Activated T-helper 1 cell treated with anti-CD3 and anti-CD28 coated beads, Interleukin-12 subunit alpha, Interleukin-12 subunit beta, Interleukin-2, Interleukin-4 antibody, amounts not matched to agents 30 ng/mL and 10 ng/mL and 1 ng/mL, durations not matched to agents 14 hours and 24 hours and 36 hours (primary cell): Measurements from ENCODE around the gene VAV2. TPM values are rescaled to one million over a fixed set of nuclear protein-coding genes. Genes with fewer than 3 reads are reported as not detected.

Source experiments
- DNase-seq: peaks from one replicate; pipeline ENCODE4 v3.0.0; 2021; ENCODE audit warnings: low spot score
- H3K27ac Mint-ChIP-seq: one replicate; pipeline ENCODE4 v1.8.0; 2021; ENCODE audit warnings: mild to moderate bottlenecking, mixed read lengths
- H3K27me3 Mint-ChIP-seq: one replicate; pipeline ENCODE4 v1.8.0; 2022; ENCODE audit warnings: mild to moderate bottlenecking, moderate library complexity, mixed read lengths; ENCODE audit not compliant: insufficient read depth
- H3K36me3 Mint-ChIP-seq: one replicate; pipeline ENCODE4 v1.8.0; 2021; ENCODE audit warnings: low read depth, mixed read lengths
- H3K4me1 Mint-ChIP-seq: one replicate; pipeline ENCODE4 v1.8.0; 2021; ENCODE audit warnings: low read depth, mixed read lengths
- H3K4me3 Mint-ChIP-seq: one replicate; pipeline ENCODE4 v1.8.0; 2021; ENCODE audit warnings: mild to moderate bottlenecking, moderate library complexity, mixed read lengths
- H3K9me3 Mint-ChIP-seq: one replicate; pipeline ENCODE4 v1.8.0; 2021; ENCODE audit warnings: mixed read lengths
- intact Hi-C: fragments of 100-400 bp; cut with micrococcal nuclease; formaldehyde crosslinking; loops from one replicate; pipeline ENCODE4 v1.15.1; 2024
- total RNA-seq: library from RNA; stranded (reverse); gene quantifications from 2 replicates; pipeline ENCODE4 v1.2.3, GENCODE V29; 2022

VAV2 gene
- total RNA-seq, 1 donor from 2014 or later, result 5.8 TPM

DNA sequence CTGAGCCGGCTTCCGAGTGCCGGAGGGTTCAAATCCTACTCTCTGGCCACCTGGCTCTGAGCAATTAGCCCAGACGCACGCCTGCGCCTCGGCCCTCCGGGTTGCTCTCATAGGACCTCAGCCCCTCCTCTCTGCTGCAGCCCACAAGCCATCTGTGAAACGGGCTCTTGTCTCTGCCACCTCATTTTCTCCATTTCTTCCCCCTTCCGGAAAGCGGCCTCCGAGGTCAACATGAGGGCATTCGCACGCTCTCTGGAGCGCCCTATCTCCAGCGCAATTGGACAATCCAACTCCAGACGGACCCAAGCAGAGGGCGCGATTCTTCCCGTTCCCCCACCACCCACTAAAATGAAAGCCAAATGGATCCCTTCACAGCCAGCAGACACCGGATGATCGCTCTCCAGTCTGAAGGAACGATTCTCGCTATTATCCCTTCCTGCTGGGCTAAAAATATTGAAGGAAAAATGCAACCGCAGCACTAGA lies 41.5 kb downstream of the VAV2 start:
- DNase-seq, result no peak
- Mint-ChIP-seq H3K36me3 (no peaks in the 10 kb centered on the region), H3K4me1 (peaks cover 5% of the 10 kb centered on the region), H3K9me3 (no peaks in the 10 kb centered on the region), H3K27me3 (peaks cover 4% of the 10 kb centered on the region), H3K27ac (no peak overlapping the region), H3K4me3 (no peak overlapping the region)
- intact Hi-C loops, result no loop called here

DNA sequence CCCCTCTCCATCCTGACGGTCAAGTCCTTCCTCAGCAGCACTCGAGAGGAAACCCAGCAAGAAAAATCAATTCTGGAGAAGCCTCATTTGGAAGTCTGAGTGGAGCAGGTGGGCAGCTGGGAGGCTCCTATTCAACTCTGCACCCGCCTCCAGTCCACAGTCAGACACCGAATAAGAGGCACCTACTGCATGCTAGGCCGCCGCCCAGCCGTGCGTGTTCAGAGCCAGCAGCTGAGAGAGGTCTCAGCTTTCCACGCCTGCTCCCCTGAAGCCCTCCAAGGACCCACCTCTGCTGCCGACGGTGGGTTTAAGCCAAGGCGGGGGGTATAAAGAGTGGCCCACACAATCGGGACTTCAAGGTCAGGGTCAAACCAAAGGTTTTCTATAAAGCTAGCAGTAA lies 41.9 kb downstream of the VAV2 start:
- H3K27me3 Mint-ChIP-seq, result peaks cover 4% of the 10 kb centered on the region
- intact Hi-C loops, result no loop called here
- no peak overlapping the region for H3K4me3 Mint-ChIP-seq
- H3K27ac Mint-ChIP-seq, result no peak overlapping the region
- no peak for DNase-seq
- H3K36me3 Mint-ChIP-seq, result no peaks in the 10 kb centered on the region
- H3K4me1 Mint-ChIP-seq, result peaks cover 5% of the 10 kb centered on the region
- no peaks in the 10 kb centered on the region for H3K9me3 Mint-ChIP-seq

DNA sequence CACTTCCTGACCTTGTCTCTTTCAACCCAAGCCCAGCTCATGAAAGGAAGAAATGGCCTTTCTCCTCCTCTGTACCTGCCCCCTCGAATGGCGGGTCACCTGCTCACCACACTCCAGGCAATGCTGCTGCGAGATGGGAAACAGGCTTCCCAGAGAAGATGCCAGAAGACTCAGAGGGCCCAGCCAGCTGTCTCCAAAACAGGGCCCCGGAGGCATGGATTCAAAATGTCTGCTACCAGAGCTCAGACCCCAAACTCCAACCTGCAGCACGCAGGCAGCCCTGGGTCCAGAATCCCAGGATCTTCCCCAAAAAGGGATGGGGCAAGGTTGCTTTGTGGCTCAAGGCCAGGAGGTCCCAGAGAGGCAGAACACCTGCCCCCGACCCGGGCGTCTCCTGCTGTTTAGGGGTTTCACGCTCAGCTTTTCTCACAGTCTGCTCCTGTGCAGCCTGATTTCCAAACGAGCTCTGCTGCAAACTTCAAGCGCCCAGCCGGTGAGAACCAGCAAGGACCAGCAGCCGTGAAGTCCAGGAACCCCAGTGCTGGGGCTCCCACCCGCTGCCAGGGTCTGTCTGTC lies 42.5 kb downstream of the VAV2 start:
- DNase-seq, result no peak
- no peaks in the 10 kb centered on the region for H3K9me3 Mint-ChIP-seq
- H3K27ac Mint-ChIP-seq, result no peak overlapping the region
- peaks cover under 1% of the 10 kb centered on the region for H3K27me3 Mint-ChIP-seq
- H3K4me1 Mint-ChIP-seq, result peaks cover 2% of the 10 kb centered on the region
- H3K4me3 Mint-ChIP-seq, result no peak overlapping the region
- intact Hi-C loops, result no loop called here
- H3K36me3 Mint-ChIP-seq, result no peaks in the 10 kb centered on the region

DNA sequence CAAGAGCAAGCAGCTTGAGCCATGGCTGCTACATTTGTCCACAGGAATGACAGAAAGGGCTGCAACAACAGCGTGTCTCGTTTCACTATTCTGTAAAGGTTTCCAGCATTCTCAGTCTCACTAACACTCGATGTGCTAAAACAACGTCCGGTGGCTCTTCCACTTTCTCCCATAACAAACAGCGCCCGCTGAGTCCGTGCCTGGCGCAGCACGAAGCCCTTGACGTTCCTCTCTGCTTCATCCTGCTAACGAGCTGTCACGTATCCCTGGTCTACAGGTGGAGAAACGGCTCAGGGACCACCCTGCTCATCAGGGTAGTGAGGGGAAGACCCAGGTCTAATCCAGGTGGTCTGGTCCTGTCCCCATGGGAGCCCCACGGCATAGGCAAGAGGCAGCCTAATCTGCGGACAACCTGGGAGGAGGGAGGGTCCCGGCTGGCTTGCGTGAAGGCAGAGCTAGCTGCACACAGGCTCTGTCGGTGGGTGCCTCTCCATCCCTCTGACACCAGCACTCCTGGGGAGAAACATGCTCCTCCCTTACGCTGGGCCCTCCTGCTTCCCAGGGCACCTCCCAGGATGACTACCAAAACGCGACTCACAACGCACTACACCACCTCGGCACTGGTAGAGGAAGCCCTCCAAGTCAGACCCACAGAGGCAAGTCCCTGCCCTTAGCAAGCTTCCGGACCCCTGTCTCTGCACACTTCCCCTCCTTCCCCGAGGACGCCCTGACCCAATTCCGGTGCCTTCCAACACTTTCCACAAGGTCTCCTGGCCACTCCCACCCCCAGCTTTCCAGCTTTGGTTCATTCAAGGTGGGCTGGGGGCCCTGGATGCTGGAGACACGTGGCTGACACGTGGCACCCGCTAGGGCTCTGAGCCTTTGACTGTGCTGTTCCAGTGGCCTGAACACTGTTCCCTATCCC lies 43.3 kb downstream of the VAV2 start:
- H3K4me1 Mint-ChIP-seq, result no peaks in the 10 kb centered on the region
- no peak for DNase-seq
- intact Hi-C loops, result no loop called here
- H3K27ac Mint-ChIP-seq, result no peak overlapping the region
- no peaks in the 10 kb centered on the region for H3K27me3 Mint-ChIP-seq
- H3K36me3 Mint-ChIP-seq, result no peaks in the 10 kb centered on the region
- no peak overlapping the region for H3K4me3 Mint-ChIP-seq
- H3K9me3 Mint-ChIP-seq, result no peaks in the 10 kb centered on the region

DNA sequence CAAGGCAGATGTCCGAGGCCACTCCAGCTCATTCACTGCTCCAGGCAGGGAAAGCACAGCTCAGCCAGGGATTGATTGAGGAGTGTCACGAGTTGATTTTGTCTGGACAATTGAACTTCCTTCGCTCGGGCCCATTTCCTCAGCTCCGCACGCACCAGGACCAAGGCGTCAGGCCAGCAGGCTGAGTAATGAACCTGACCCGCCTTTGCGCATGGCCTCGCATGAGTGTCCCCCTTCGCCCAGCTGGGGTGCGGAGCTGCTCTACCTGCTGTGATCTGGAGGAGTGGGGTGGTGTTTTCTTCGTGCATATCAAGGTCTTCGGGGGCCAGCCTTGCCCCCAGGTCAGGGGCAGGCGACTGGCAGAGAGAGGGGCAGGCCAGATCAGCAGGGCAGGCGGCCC lies 44.0 kb downstream of the VAV2 start:
- intact Hi-C loops, result no loop called here
- Mint-ChIP-seq H3K4me3 (no peak overlapping the region), H3K27ac (no peak overlapping the region), H3K4me1 (no peaks in the 10 kb centered on the region), H3K36me3 (no peaks in the 10 kb centered on the region), H3K9me3 (no peaks in the 10 kb centered on the region), H3K27me3 (no peaks in the 10 kb centered on the region)
- no peak for DNase-seq

DNA sequence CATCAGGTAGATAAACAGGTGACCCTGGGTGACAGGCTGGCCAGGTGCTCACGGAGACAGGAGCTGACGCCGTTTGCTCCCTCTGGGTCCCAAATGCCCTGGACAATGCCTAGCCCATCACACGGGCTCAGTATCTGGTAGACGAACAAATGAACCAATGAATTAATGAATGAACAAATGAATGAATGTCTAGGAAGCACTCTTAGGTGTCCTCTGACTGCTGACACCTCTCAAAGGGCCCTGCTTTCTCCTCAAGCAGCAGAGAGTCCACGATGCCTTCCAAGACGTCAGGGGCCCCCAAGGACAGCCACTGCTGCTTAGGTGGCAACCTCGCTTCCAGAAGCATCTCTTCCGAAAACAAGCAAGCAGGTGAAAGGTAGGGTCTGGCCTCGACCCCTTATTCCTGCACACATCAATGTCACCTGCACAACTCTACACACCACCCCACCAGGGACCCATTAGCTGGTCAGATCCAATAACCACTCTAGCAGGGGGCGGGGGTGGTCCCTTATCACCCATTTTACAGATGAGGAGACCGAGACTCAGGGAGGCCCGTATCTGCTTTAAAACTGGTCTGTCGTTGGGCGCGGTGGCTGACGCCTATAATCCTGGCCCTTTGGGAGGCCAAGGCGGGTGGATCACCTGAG lies 45.2 kb downstream of the VAV2 start:
- no peak for DNase-seq
- intact Hi-C loops, result no loop called here
- no peaks in the 10 kb centered on the region for H3K9me3 Mint-ChIP-seq
- H3K27ac Mint-ChIP-seq, result no peak overlapping the region
- H3K36me3 Mint-ChIP-seq, result no peaks in the 10 kb centered on the region
- H3K27me3 Mint-ChIP-seq, result no peaks in the 10 kb centered on the region
- no peak overlapping the region for H3K4me3 Mint-ChIP-seq
- H3K4me1 Mint-ChIP-seq, result no peaks in the 10 kb centered on the region

DNA sequence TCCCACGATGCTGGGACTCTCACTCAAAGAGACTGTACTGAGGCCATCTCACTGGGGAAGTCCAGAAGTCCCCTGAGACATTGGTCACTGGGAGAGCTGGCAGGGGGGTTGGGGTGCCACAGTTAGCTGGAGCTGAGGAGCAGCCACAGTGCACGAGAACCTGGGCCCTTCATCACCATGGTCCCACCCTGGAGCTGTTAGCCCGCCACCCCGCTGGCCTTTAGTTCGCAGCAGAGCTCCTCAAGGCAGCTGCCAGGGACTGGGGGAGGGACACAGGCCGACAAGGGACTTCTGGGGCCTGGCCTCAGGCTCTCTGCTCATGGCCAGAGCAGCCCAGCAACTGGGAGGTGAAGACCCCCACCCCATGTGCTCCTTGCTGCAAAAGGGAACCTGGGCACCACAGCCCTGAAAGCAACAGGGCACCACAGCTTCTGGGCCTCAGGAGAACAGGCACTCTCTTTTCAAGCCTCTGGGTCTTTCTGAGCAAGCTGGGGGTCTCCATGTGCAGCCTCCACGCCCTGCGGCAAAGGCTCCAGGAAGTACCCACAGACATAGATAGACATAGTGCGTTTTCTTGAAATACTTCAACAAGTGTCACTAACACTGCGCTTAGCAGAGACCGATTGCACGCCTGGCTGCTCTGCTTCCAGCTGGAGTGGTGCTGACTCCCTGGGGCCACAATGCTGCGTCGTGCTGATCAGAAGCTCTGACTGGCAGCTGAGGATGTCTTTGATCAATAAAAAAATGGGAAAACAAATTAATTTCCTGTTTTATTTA lies 46.0 kb downstream of the VAV2 start:
- no peak overlapping the region for H3K27ac Mint-ChIP-seq
- DNase-seq, result no peak
- intact Hi-C loops, result no loop called here
- H3K4me1 Mint-ChIP-seq, result no peaks in the 10 kb centered on the region
- no peaks in the 10 kb centered on the region for H3K9me3 Mint-ChIP-seq
- H3K36me3 Mint-ChIP-seq, result no peaks in the 10 kb centered on the region
- no peak overlapping the region for H3K4me3 Mint-ChIP-seq
- H3K27me3 Mint-ChIP-seq, result no peaks in the 10 kb centered on the region

DNA sequence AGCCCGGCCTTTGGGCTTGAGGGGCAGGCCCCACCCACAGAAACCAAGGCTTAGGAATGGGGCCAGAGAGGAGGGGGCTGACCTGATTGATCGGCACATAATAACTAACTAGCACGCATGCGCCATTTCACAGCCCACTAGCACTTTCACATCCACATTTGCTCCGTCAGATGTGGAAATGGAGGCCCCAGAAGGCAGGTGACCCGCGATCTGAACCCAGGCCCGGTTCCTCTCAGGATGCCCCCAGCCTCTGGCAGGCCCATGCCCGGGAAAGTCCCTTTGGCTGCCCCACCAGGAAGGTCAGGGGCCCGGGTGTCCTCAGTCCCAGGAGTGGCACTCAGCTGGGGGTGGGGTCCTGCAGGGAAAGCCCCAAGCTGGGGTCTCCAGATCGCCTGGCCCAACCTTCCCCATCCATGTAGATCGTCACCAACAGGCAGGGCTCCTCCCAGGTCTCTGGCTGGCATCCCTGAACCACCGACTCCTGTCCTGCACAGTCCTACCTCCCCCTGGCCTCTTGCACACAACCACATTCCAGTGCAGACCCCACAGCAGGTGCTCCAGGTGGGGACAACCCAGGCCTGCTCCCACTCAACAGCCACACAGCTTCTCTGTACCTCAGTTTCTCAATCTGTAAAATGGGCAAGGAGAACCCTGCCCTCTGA lies 46.7 kb downstream of the VAV2 start:
- H3K4me1 Mint-ChIP-seq, result no peaks in the 10 kb centered on the region
- H3K4me3 Mint-ChIP-seq, result no peak overlapping the region
- H3K36me3 Mint-ChIP-seq, result no peaks in the 10 kb centered on the region
- no peaks in the 10 kb centered on the region for H3K9me3 Mint-ChIP-seq
- intact Hi-C loops, result no loop called here
- H3K27me3 Mint-ChIP-seq, result no peaks in the 10 kb centered on the region
- DNase-seq, result no peak
- H3K27ac Mint-ChIP-seq, result no peak overlapping the region

DNA sequence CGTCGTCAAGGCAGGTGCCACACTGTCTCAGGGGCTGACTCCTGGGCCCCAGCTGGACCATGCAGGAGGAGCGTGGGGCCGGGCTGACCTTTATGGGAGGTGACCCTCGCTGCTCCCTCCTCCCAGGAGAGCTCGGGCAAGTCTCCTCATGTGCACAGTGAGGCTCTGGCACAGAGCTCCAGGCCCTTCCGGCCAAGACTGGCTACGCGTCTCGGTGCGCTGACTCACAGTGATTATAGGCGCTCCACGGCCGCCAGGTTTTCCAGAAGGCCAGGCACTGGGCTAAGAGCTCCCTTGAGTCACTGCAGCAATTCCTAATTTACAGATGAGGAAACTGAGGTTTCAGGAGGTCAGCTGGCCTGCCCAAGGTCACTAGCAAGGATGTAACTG lies 47.4 kb downstream of the VAV2 start:
- Mint-ChIP-seq H3K4me3 (no peak overlapping the region), H3K36me3 (no peaks in the 10 kb centered on the region), H3K9me3 (no peaks in the 10 kb centered on the region), H3K27me3 (no peaks in the 10 kb centered on the region), H3K27ac (no peak overlapping the region), H3K4me1 (no peaks in the 10 kb centered on the region)
- intact Hi-C loops, result no loop called here
- DNase-seq, result no peak

DNA sequence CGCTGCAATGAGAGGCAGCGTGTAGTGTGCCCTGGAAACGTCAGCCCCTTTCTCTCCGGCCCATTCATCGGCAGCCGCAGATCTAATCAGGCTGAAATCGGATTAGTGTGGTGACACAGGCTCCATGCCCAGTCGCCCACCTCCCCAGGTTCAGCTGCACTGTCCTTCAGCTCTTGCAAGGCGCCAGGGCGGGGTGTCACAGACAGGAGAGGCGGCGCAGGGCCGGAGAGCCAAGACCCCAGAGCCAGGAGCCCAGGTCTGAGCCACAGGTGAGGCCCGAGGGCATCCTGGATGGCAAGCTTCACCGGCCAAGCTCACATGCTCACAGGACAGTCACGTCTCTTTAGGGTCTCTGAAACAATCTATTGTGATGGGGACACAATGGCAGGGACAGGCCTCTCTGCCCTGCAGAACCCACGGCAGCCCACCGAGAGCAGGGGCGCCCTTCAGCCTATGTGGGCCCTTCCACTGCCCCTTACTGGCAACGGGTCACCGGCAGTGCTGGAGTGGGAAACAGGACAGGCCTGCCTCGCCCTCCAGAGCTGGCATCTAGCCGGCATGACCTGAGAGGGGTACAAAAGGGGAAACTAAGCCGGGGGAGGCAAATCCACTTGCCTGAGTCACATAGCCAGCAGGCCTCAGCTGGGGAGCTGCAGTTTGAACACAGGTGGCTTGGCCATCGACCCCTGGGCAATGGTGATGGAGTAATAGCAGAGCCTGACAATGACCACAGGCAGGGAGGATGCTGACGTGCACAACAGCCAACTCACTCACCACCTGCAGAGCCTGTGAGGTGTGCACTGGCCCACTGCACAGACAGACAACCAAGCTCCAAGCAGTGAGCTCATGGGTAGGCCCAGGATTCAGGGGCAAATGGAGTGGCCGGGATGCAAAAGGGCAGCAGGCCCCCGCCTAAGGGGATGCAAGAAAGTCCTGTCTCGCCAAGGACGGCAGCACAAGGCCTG lies 48.1 kb downstream of the VAV2 start:
- DNase-seq, result no peak
- H3K27me3 Mint-ChIP-seq, result no peaks in the 10 kb centered on the region
- no peak overlapping the region for H3K4me3 Mint-ChIP-seq
- H3K9me3 Mint-ChIP-seq, result no peaks in the 10 kb centered on the region
- no peaks in the 10 kb centered on the region for H3K36me3 Mint-ChIP-seq
- no peaks in the 10 kb centered on the region for H3K4me1 Mint-ChIP-seq
- intact Hi-C loops, result no loop called here
- H3K27ac Mint-ChIP-seq, result no peak overlapping the region

DNA sequence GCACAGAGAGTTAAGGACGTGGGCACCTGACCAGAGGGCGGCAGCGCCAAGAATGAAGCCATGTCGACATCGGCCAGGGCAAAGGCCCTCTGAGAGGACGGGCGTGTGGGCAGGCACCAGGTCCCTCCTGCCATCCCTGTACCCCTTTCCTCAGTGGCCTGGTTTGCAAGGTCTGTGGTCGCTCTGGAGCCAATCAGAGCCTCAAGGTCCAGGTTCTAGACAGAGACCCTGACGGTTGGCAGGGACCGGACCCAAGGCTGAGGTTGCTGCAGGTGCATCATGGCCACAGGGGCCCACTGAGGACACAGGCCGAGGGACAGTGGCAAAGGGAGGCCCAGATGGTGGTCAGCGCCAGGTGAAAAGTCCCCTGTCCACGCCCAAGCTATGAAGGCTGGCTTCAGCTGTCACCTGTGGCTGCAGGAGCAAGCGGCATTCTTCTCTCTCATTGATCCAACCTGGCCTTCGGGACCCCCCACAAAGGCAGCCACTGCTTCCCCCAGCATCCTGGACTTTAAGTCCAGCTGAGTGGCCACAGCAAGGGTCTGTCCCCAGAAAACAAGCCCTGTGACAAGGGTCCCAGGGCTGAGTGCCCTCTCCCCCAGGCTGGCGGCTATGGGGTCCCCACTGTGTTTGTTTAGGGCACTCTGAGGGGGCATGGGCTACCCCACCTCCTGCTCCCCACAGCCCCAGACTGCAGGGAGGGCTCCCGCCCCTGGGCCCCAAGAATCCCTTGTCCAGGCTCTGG lies 48.9 kb downstream of the VAV2 start:
- intact Hi-C loops, result no loop called here
- Mint-ChIP-seq H3K9me3 (no peaks in the 10 kb centered on the region), H3K27me3 (no peaks in the 10 kb centered on the region), H3K36me3 (no peaks in the 10 kb centered on the region), H3K4me1 (no peaks in the 10 kb centered on the region), H3K4me3 (no peak overlapping the region), H3K27ac (no peak overlapping the region)
- DNase-seq, result no peak
